Measurements from ENCODE around the gene CKM. TPM values are rescaled to one million over a fixed set of nuclear protein-coding genes. Genes with fewer than 3 reads are reported as not detected.

CKM gene
- polyA plus RNA-seq, 2 of the 4 experiments (the other 2 are of a cell fraction), result not detected

DNA sequence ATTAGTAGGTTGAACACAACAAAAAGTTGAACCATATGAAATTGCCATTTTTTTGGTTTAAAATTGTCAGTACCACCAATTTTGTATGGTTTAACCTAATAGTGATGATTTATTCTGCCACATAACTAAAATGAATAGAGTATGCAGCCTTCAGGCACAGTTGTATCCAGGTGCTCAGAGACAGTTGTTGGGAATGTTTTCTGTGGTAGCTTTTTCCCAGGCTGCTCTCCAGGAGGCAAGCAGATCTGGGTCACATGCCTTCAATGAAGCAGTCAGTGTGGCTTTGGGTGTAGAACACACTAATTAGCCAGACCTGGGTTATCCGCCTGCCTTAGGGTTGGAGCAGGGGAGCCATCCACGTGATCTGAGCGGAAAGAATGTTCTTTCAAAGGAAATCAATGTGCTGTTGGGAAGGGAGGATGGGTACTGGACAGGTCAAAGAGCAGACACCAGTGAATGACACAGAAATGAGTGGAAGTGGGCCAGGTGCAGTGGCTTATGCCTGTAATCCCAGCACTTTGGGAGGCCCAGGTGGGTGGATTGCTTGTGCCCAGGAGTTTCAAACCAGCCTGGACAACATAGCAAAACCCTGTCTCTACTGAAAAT is 43.0 kb downstream of the CKM start (continued):
- TF ChIP-seq ZC3H11A (IDR thresholded peaks at IDR 0.05) (no peak), TFCP2L1 (CRISPR knock-in tag; IDR thresholded peaks at IDR 0.05) (no peak), FOSB (CRISPR knock-in tag; IDR thresholded peaks at IDR 0.05) (no peak), RARB (CRISPR knock-in tag; IDR thresholded peaks at IDR 0.05) (no peak), SMC3 (IDR thresholded peaks at IDR 0.05) (no peak), FOSL2 (IDR thresholded peaks at IDR 0.05) (no peak), FOSL2 (CRISPR knock-in tag; IDR thresholded peaks at IDR 0.05) (no peak)

- no peaks in the 10 kb centered on the region for H3K9me3 ChIP-seq
- ChIA-PET POLR2A (no interaction called here), CTCF (no interaction called here)
- no peak overlapping the region for H3K27ac ChIP-seq
- H3K4me1 ChIP-seq, result no peaks in the 10 kb centered on the region
- no peak overlapping the region for H3K4me2 ChIP-seq
- DNase-seq (ENCODE audit: low read depth in 1 of 2, low spot score in 1 of 2) (no peak), ATAC-seq (no peak), FAIRE-seq (no peak)
- WGBS (ENCODE audit: missing lambda C conversion rate), result 91% methylated on average over 9 of the region's 10 CpGs
- no peak overlapping the region for H3K4me3 ChIP-seq
- no peak for TF ChIP-seq TFCP2L1 (CRISPR knock-in tag; IDR thresholded peaks at IDR 0.05)
- no peak for TF ChIP-seq MYC (IDR thresholded peaks at IDR 0.05; ENCODE audit: borderline replicate concordance, low read length)
- no peak for TF ChIP-seq JUNB (IDR thresholded peaks at IDR 0.05)
- TF ChIP-seq FOSB (CRISPR knock-in tag; IDR thresholded peaks at IDR 0.05), result no peak
- TF ChIP-seq BHLHE40 (IDR thresholded peaks at IDR 0.05; ENCODE audit: low read depth, low read length), result no peak
- no peak for TF ChIP-seq SREBF2 (IDR thresholded peaks at IDR 0.05)
- no peak for TF ChIP-seq REST (IDR thresholded peaks at IDR 0.05)
- TF ChIP-seq, protein P1, sequence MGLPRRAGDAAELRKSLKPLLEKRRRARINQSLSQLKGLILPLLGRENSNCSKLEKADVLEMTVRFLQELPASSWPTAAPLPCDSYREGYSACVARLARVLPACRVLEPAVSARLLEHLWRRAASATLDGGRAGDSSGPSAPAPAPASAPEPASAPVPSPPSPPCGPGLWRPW (IDR thresholded peaks at IDR 0.05), result no peak
- no peak for TF ChIP-seq KDM5A (IDR thresholded peaks at IDR 0.05)
- no peak for TF ChIP-seq GATA3 (IDR thresholded peaks at IDR 0.05; ENCODE audit: borderline replicate concordance)
- no peak for TF ChIP-seq RCOR1 (IDR thresholded peaks at IDR 0.05; ENCODE audit: low read depth, low read length)
- TF ChIP-seq HOXA7 (CRISPR knock-in tag; IDR thresholded peaks at IDR 0.05), result no peak
- TF ChIP-seq HOXB13 (CRISPR knock-in tag; IDR thresholded peaks at IDR 0.05; ENCODE audit: low read depth), result no peak
Observed at GRCh38 chr19:45278087-45278486, 44.6 kb downstream of the CKM start.

DNA sequence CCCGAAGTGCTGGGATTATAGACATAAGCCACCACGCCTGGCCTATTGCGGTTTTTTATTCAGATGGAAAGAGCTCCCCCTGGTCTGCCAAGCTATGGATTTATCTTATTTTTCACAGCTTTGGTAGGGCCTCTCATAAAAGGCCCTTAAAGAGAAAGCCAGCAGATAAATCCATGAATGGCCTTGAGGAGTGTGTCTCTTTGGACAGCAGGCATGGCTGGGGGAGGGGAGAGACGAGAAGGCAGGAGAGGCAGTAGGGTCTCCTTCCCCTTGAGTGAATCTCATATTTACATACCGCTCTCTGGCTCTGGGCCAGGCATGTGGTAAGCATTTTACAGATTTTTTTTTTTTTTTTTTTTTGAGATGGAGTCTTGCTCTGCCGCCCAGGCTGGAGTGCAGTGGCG is 46.4 kb downstream of the CKM start:
- ATAC-seq (no peak), FAIRE-seq (no peak), DNase-seq (ENCODE audit: low read depth in 1 of 2, low spot score in 1 of 2) (no peak)
- CTCF ChIA-PET, result no interaction called here
- WGBS (ENCODE audit: missing lambda C conversion rate), result 80% methylated on average over 7 of the region's 7 CpGs
- no peak overlapping the region for H3K4me2 ChIP-seq
- no peaks in the 10 kb centered on the region for H3K4me1 ChIP-seq
- no peaks in the 10 kb centered on the region for H3K9me3 ChIP-seq
- no peak overlapping the region for H3K27ac ChIP-seq
- POLR2A ChIA-PET, result no interaction called here
- TF ChIP-seq, protein P2, sequence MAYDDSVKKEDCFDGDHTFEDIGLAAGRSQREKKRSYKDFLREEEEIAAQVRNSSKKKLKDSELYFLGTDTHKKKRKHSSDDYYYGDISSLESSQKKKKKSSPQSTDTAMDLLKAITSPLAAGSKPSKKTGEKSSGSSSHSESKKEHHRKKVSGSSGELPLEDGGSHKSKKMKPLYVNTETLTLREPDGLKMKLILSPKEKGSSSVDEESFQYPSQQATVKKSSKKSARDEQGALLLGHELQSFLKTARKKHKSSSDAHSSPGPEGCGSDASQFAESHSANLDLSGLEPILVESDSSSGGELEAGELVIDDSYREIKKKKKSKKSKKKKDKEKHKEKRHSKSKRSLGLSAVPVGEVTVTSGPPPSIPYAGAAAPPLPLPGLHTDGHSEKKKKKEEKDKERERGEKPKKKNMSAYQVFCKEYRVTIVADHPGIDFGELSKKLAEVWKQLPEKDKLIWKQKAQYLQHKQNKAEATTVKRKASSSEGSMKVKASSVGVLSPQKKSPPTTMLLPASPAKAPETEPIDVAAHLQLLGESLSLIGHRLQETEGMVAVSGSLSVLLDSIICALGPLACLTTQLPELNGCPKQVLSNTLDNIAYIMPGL (CRISPR knock-in tag; IDR thresholded peaks at IDR 0.05; ENCODE audit: borderline replicate concordance), result no peak
- no peak for TF ChIP-seq TFCP2L1 (CRISPR knock-in tag; IDR thresholded peaks at IDR 0.05)
- TF ChIP-seq, protein P3, sequence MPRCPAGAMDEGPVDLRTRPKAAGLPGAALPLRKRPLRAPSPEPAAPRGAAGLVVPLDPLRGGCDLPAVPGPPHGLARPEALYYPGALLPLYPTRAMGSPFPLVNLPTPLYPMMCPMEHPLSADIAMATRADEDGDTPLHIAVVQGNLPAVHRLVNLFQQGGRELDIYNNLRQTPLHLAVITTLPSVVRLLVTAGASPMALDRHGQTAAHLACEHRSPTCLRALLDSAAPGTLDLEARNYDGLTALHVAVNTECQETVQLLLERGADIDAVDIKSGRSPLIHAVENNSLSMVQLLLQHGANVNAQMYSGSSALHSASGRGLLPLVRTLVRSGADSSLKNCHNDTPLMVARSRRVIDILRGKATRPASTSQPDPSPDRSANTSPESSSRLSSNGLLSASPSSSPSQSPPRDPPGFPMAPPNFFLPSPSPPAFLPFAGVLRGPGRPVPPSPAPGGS (IDR thresholded peaks at IDR 0.05), result no peak
- no peak for TF ChIP-seq MAZ (IDR thresholded peaks at IDR 0.05; ENCODE audit: borderline replicate concordance, low read depth, low read length)
- no peak for TF ChIP-seq KDM1A (IDR thresholded peaks at IDR 0.05; ENCODE audit: low read depth)
- no peak for TF ChIP-seq NR3C1 (IDR thresholded peaks at IDR 0.05)
- no peak for TF ChIP-seq PBX3 (IDR thresholded peaks at IDR 0.05)
- TF ChIP-seq SMC3 (IDR thresholded peaks at IDR 0.05), result no peak
- no peak for TF ChIP-seq HOXA7 (CRISPR knock-in tag; IDR thresholded peaks at IDR 0.05)
- TF ChIP-seq PHF8 (IDR thresholded peaks at IDR 0.05; ENCODE audit: borderline replicate concordance, low read depth), result no peak
- TF ChIP-seq CHD2 (IDR thresholded peaks at IDR 0.05; ENCODE audit: low read length, partially characterized antibody), result no peak
- no peak overlapping the region for H3K4me3 ChIP-seq
